A673 (cell line): Measurements from ENCODE around the gene SERPINH1. TPM values are rescaled to one million over a fixed set of nuclear protein-coding genes. Genes with fewer than 3 reads are reported as not detected.

Experiments
- BruUV-seq: library from RNA; stranded (reverse); fragments of 400-500 nt; replicated peaks from 2 replicates; lab custom pipeline; 2021; lab: Mats Ljungman, UMichigan
- CTCF ChIA-PET: fragments of 300-600 bp; sonication (Branson Sonifier 250); formaldehyde crosslinking; loops from one replicate; lab custom pipeline; 2022; ENCODE audit warnings: antibody characterized with exemption; lab: Charles Lee
- POLR2A ChIA-PET: fragments of 300-600 bp; sonication (Branson Sonifier 250); formaldehyde crosslinking; loops from one replicate; lab custom pipeline; 2022; ENCODE audit warnings: antibody characterized with exemption; ENCODE audit not compliant: low non-redundant PET; lab: Charles Lee
- DNase-seq: peaks from one replicate; pipeline ENCODE4 v3.0.0-alpha.2; 2015; ENCODE audit warnings: low spot score
- H3K27ac ChIP-seq: fragments of 200-600 bp; sonication (generic); 2 replicates; pipeline ENCODE4 v1.5.1; 2016; ENCODE audit warnings: mixed run types, low read depth, mild to moderate bottlenecking, mixed read lengths, antibody characterized with exemption, low read length; ENCODE audit not compliant: poor library complexity, severe bottlenecking
- H3K27me3 ChIP-seq: fragments of 200-600 bp; sonication (generic); replicated peaks from 2 replicates; pipeline ENCODE4 v1.6.1; 2017; ENCODE audit warnings: mixed run types, low read depth, mild to moderate bottlenecking, mixed read lengths, antibody characterized with exemption, low read length; ENCODE audit not compliant: insufficient read depth, poor library complexity
- H3K36me3 ChIP-seq: fragments of 200-600 bp; sonication (generic); 2 replicates; pipeline ENCODE4 v1.6.1; 2016; ENCODE audit warnings: mixed run types, mild to moderate bottlenecking, mixed read lengths, antibody characterized with exemption, low read length; ENCODE audit not compliant: insufficient read depth, poor library complexity, severe bottlenecking
- H3K4me1 ChIP-seq: fragments of 200-600 bp; sonication (generic); 2 replicates; pipeline ENCODE4 v1.6.1; 2017; ENCODE audit warnings: mixed run types, mild to moderate bottlenecking, mixed read lengths, antibody characterized with exemption, low read length; ENCODE audit not compliant: insufficient read depth, poor library complexity, severe bottlenecking
- H3K4me3 ChIP-seq: fragments of 200-600 bp; sonication (generic); 2 replicates; pipeline ENCODE4 v1.5.1; 2016; ENCODE audit warnings: low read depth, mixed run types, mild to moderate bottlenecking, mixed read lengths, low read length; ENCODE audit not compliant: poor library complexity, severe bottlenecking
- H3K9me3 ChIP-seq: fragments of 200-600 bp; sonication (generic); 2 replicates; pipeline ENCODE4 v1.6.1; 2016; ENCODE audit warnings: mixed run types, low read depth, mild to moderate bottlenecking, mixed read lengths, antibody characterized with exemption, low read length; ENCODE audit not compliant: poor library complexity, severe bottlenecking
- CTCF ChIP-seq: fragments of 300-800, 200-600 bp; sonication (generic); conservative IDR thresholded peaks from 2 replicates; pipeline ENCODE4 v1.5.1; 2017; ENCODE audit warnings: low read depth, mild to moderate bottlenecking, antibody characterized with exemption, low read length, moderate library complexity, mixed read lengths
- EZH2 ChIP-seq: fragments of 200-600 bp; sonication (generic); IDR thresholded peaks from 2 replicates; pipeline ENCODE4 v1.6.1; 2017; ENCODE audit warnings: borderline replicate concordance, low read depth, mild to moderate bottlenecking, mixed read lengths, antibody characterized with exemption, low read length; ENCODE audit not compliant: poor library complexity, severe bottlenecking
- intact Hi-C: fragments of 100-400 bp; cut with micrococcal nuclease; formaldehyde crosslinking; loops from one replicate; pipeline ENCODE4 v1.10.0; 2022; ENCODE audit not compliant: unreplicated experiment
- total RNA-seq: library from RNA; stranded (reverse); gene quantifications from 2 replicates; pipeline ENCODE4 v1.2.3, GENCODE V29; 2021

SERPINH1 gene
- total RNA-seq, 1 experiment from 2014 or later: 268 TPM

GRCh38 chr11:75542088-75542438 is 20.0 kb upstream of the SERPINH1 start:
- H3K9me3 ChIP-seq: no peaks in the 10 kb centered on the region
- no peaks in the 10 kb centered on the region for H3K27me3 ChIP-seq
- POLR2A ChIA-PET: interaction anchor here (0.6 kb wide), 1 partner anchor 12 kb away, joined by 4 read pairs; no protein-coding TSS in a partner anchor
- no peak overlapping the region for H3K27ac ChIP-seq
- H3K4me1 ChIP-seq: no peaks in the 10 kb centered on the region
- no TSS peak for BruUV-seq
- H3K4me3 ChIP-seq: no peak overlapping the region
- DNase-seq: no peak
- H3K36me3 ChIP-seq: no peaks in the 10 kb centered on the region
- no peak for TF ChIP-seq EZH2
- no peak for TF ChIP-seq CTCF
- CTCF ChIA-PET: no interaction called here
- intact Hi-C loops: loop anchor here (10.0 kb wide), 1 partner anchor 323 kb away; no protein-coding TSS in a partner anchor

DNA sequence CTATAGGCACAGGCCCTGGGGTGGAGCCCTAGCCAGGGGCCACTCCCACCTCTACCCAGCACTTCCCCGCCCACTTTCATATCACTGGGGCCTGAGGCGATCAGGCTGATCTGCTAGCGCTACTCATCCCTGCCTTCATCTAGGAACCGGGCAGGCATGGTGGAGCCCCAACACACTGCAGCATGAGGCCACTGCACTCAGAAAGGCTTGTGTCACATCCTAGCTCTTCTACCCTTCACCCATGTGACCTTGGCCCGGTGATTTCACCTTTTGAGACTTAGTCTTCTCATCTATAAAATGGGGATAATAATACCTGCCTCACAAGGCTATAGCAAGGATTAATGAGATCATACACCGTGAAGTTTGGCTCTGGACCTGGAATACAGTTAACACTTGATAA is 18.2 kb upstream of the SERPINH1 start:
- ChIA-PET POLR2A (no interaction called here), CTCF (no interaction called here)
- no peaks in the 10 kb centered on the region for H3K4me1 ChIP-seq
- BruUV-seq: no TSS peak
- DNase-seq: no peak
- H3K36me3 ChIP-seq: no peaks in the 10 kb centered on the region
- TF ChIP-seq EZH2 (no peak), CTCF (no peak)
- H3K27ac ChIP-seq: no peak overlapping the region
- no peaks in the 10 kb centered on the region for H3K27me3 ChIP-seq
- H3K9me3 ChIP-seq: no peaks in the 10 kb centered on the region
- no peak overlapping the region for H3K4me3 ChIP-seq
- intact Hi-C loops: loop anchor here (10.0 kb wide), 1 partner anchor 321 kb away; no protein-coding TSS in a partner anchor

DNA sequence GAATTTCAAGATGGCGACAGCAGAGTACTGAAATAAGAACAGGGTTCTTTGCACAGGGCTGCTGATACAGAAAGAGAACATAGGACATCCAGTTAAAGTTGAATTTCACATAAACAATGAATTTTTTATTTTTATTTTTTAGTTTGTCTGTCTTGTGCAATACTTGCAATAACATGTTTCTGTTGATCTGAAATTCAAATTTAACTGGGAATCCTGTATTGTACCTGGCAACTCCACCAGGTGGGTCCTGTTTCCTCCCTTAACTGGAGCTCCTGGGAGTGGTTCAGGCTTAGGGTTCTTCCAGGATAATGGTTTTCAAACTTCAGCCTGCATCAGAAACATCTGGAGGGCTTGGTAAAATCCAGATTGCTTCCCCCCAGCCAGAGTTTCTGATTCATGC is 14.9 kb upstream of the SERPINH1 start:
- POLR2A ChIA-PET: no interaction called here

More for the DNA sequence above, 14.9 kb upstream of the SERPINH1 start:
- Histone ChIP-seq H3K36me3 (no peaks in the 10 kb centered on the region), H3K4me3 (no peak overlapping the region), H3K4me1 (no peaks in the 10 kb centered on the region), H3K27me3 (no peaks in the 10 kb centered on the region), H3K27ac (no peak overlapping the region), H3K9me3 (no peaks in the 10 kb centered on the region)
- no TSS peak for BruUV-seq
- CTCF ChIA-PET: interaction anchor here (0.7 kb wide), 1 partner anchor 27 kb away, joined by 3 read pairs; no protein-coding TSS in a partner anchor
- no peak for TF ChIP-seq CTCF
- no peak for TF ChIP-seq EZH2
- DNase-seq: no peak
- intact Hi-C loops: loop anchor here (1.0 to 10.0 kb wide), 2 partner anchors 30 to 318 kb away; no protein-coding TSS in a partner anchor
